ENCODE data around the gene ZDBF2.

GRCh38 chr2:206253777-206254166, 20.7 kb upstream of the ZDBF2 start:
- TF ChIP-seq, protein P1, sequence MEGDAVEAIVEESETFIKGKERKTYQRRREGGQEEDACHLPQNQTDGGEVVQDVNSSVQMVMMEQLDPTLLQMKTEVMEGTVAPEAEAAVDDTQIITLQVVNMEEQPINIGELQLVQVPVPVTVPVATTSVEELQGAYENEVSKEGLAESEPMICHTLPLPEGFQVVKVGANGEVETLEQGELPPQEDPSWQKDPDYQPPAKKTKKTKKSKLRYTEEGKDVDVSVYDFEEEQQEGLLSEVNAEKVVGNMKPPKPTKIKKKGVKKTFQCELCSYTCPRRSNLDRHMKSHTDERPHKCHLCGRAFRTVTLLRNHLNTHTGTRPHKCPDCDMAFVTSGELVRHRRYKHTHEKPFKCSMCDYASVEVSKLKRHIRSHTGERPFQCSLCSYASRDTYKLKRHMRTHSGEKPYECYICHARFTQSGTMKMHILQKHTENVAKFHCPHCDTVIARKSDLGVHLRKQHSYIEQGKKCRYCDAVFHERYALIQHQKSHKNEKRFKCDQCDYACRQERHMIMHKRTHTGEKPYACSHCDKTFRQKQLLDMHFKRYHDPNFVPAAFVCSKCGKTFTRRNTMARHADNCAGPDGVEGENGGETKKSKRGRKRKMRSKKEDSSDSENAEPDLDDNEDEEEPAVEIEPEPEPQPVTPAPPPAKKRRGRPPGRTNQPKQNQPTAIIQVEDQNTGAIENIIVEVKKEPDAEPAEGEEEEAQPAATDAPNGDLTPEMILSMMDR (IDR thresholded peaks at IDR 0.05), result no peak
- no peak for TF ChIP-seq EZH2 (IDR thresholded peaks at IDR 0.05; ENCODE audit: borderline replicate concordance, insufficient read depth, low read depth, low read length, poor library complexity, severe bottlenecking)

All from B cell (primary cell).